NOMO-1 treated with dmso at 0.1 percent for 144 hours (cell line): Measurements from ENCODE around the gene ZNF891.
A peak's percentile ranks its signal among the peaks of the same experiment; 100 is the strongest.

Experiments used
- DNase-seq: peaks from one replicate; lab custom pipeline; 2025; ENCODE audit not compliant: unreplicated experiment; lab: John Stamatoyannopoulos, UW

The ZNF891 gene

GRCh38 chr12:133130038-133130807, at the start of gene ZNF891, which contains the start of gene ZNF10:
Gene ZNF891, minus strand, starts transcription at chr12:133130274. Its CDS starts 8,356 bp downstream, at chr12:133121918.
Gene ZNF10, plus strand, starts transcription at chr12:133130627. Its CDS starts 13,866 bp downstream, at chr12:133144493.
- DNase-seq = peak; percentile 93

GRCh38 chr12:133174901-133175300, 44.8 kb upstream of the ZNF891 start:
- DNase-seq = no peak

DNA sequence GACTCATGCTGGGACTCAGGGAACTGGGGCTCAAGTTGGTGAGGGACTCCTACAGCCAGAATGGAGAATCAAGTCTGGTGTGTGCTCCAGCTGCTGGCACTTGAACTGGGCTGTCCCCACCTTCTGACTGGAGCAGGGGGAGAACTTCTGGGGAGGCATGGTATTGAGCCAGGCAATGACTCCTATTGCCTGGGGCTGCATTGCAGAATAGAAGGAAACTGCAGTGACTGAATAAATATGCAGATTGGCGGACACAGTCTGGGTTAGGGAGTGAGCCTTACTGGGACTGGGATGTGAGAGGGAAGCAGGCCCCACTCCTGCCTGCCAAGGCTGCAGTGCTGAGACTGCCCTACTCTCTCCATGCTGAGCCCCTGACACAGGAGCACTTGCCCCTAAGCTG, 42.4 kb upstream of the ZNF891 start:
- no peak for DNase-seq

DNA sequence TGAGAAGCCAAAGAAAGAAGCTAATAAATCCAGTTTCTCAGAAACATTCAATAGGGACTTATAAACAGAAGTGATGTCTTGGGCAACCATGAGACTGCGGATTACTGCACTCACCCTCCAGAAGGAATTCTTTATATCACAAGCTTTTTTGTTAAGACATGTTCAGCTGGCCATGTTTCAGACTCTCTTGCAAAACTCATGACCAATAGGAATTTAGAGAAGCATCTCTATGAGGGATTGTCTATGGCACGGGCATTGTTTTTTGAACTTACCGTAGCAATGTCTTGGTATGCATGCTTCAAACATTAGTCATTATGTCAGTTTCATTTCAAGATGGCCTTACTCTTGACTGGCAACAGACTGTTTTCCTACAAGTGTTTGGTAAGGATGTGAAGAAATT, 35.7 kb upstream of the ZNF891 start:
- DNase-seq = no peak

- no peak for DNase-seq
These were observed 26.1 kb upstream of the ZNF891 start for GRCh38 chr12:133156125-133156690.

DNA sequence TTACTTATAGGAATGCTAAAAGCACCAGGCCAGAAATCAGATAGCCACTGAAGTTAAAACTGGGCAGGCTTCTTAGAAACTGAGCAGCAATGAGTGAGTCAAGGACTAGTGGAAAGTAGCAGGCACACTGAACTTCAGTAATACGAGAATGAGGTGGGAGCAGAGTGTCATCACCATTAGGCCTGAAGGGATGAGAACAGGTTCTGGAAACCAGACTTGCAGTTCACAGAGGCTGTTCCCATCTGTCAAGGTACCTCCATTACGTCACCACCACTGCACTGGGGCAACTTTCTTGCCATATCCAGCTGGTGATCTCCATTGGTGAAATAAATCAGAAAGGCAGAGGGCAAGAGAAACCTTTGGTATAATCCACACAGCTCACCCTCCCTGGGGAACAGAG, 15.9 kb upstream of the ZNF891 start:
- no peak for DNase-seq

GRCh38 chr12:133135747-133136146, 5.7 kb upstream of the ZNF891 start:
- DNase-seq = no peak

- DNase-seq = no peak
These were observed 694 bp upstream of the ZNF891 start for GRCh38 chr12:133130808-133131128.

DNA sequence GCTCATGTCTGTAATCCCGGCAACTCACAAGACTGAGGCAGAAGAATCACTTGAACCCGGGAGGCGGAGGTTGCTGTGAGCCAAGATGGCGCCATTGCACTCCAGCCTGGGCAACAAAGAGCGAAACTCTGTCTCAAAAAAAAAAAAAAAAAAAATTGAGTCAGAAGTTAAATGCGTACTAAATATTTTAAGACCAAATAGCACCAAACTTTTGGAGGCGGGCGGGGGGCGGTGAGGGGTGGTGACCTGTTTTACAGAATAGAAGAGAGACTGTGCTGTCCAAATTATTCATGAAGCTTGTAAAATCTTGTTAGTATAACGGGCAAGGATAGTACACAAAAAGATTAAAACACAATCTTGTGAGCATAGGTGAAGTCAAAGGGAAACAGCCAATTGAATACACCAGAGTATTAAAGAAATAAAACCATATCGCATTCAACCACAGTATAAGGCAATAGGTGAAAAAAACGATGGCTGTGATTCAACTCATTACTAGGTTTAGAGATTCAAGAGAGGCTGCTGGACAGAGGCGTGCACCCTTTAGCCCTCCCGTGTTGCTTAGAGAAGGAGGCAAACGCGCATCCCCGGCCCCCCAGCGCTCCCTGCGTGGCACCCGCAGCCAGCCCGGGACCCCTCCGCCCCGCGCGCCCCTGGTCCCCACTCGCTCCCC, 571 bp downstream of the ZNF891 start:
- DNase-seq = no peak

- no peak for DNase-seq
These were observed 5.4 kb downstream of the ZNF891 start for GRCh38 chr12:133124674-133125073.

- no peak for DNase-seq
These were observed 9.5 kb downstream of the ZNF891 start for GRCh38 chr12:133120385-133121191.

DNA sequence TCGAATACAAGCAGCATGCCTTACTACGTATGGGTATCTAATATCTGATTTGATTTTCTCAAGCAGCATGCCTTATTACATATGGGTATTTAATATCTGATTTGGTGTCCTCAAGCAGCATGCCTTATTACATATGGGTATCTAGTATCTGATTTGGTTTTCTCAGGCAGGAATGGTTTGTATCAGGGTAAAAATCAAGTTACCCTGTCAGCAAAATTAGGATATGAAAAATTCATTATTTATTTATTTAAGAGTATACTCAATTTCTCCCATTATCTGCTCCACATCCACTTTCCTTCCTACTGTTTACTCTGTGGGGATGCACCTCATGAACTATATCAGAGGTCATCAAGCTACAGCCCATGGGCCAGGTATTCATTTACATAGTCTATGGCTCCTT, 21.9 kb downstream of the ZNF891 start:
- no peak for DNase-seq

GRCh38 chr12:133107121-133107520, 23.0 kb downstream of the ZNF891 start:
- no peak for DNase-seq

- DNase-seq = no peak
These were observed 23.8 kb downstream of the ZNF891 start for GRCh38 chr12:133106253-133106652.

DNA sequence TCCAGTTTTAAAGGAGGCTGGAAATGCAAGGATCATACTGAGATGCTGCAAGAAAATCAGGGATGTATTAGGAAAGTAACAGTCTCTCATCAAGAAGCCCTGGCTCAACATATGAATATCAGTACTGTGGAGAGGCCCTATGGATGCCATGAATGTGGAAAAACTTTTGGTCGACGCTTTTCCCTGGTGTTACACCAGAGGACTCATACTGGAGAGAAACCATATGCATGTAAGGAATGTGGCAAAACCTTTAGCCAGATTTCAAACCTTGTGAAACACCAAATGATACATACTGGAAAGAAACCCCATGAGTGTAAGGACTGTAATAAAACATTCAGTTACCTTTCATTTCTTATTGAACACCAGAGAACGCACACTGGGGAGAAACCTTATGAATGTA, 24.5 kb downstream of the ZNF891 start:
- DNase-seq = no peak

DNA sequence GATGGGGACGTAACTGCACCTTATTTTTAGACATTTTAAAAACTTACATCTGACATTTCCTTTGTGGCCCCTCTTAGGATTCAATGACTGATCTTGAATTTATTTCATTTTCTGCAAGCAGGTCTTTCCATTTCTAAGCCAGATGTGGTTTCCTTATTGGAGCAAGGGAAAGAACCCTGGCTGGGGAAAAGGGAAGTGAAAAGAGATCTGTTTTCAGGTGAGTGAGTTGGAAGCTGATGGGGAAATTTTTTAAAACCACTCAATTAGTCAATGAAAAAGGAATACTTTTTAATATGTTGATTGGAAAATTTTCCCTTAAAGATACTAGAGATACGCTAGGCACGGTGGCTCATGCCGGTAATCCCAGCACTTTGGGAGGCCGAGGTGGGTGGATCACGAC, 46.7 kb downstream of the ZNF891 start:
- no peak for DNase-seq

DNA sequence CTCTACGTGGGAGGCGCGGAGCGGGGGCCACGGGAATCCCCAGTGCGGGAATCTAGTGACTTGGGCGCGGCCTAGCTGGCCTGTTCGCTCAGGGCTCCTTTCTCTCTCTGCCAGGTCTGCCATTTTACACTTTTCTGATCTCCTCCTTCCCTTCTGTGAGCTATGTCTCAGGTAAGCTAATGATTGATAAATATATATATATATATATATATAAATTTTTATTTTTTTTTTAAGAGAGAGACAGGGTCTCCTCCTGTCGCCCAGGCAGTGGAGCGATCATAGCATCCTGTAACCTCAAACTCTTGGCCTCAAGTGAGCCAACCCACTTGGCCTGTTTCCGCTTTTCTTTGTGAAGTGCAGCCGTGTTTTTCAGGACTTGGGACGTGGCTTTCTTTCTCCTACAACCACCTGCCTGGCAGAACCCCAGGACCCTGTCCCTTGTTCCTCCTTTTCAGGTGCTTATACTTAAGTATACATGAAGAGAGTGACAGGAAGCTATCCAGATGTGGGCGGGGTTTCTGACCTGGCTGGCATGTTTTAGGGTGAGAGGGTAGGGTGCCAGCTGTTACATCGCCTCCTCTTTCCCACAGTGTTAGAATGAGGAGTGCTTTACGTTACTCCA, 48.8 kb downstream of the ZNF891 start:
- DNase-seq = peak; percentile 56

GRCh38 chr12:133080368-133081158, 49.5 kb downstream of the ZNF891 start, which contains the start of gene ZNF140:
Gene ZNF140, plus strand, starts transcription at chr12:133080923. Its CDS starts 398 bp downstream, at chr12:133081321.
- DNase-seq = peak; percentile 96

- DNase-seq = peak; percentile 99
These were observed 50.1 kb downstream of the ZNF891 start for GRCh38 chr12:133080026-133080367.

GRCh38 chr12:133073836-133074235, 56.2 kb downstream of the ZNF891 start:
- DNase-seq = no peak
